C4-2B (cell line): ENCODE data around the gene SLMAP.

Source experiments
- CTCF ChIP-seq: fragments of 450-650 bp; conservative IDR thresholded peaks from 2 replicates; pipeline ENCODE4 v1.5.1; 2017; ENCODE audit warnings: mild to moderate bottlenecking
- ZFX ChIP-seq: fragments of 450-650 bp; IDR thresholded peaks from 2 replicates; pipeline ENCODE4 v1.6.1; 2017

GRCh38 chr3:57749542-57749941 lies 6.6 kb upstream of the SLMAP start:
- TF ChIP-seq CTCF (no peak), ZFX (no peak)
